ENCODE data around the gene APMAP. TPM values are rescaled to one million over a fixed set of nuclear protein-coding genes. Genes with fewer than 3 reads are reported as not detected.
A peak's percentile ranks its signal among the peaks of the same experiment; 100 is the strongest.

APMAP gene
- total and polyA plus RNA-seq, 2 of the 13 experiments (the other 11 are each of a cell fraction or from before 2014, with no cell fraction given) = 168 to 214 TPM

- peak; percentile 27; the same call in 1 of the 2 replicates for TF ChIP-seq ZNF224 (CRISPR knock-in tag; IDR thresholded peaks at IDR 0.05)
- no peak for TF ChIP-seq ZNF253 (CRISPR knock-in tag; IDR thresholded peaks at IDR 0.05; ENCODE audit: borderline replicate concordance)
- no peak for TF ChIP-seq TBX3 (IDR thresholded peaks at IDR 0.05; ENCODE audit: borderline replicate concordance)
- no peak for TF ChIP-seq ZBTB43 (CRISPR knock-in tag; conservative IDR thresholded peaks at IDR 0.05)
- no peak for TF ChIP-seq SNAI1 (CRISPR knock-in tag; IDR thresholded peaks at IDR 0.05; ENCODE audit: borderline replicate concordance)
- 0 out of 2 replicates have a peak, but pooled peaks have one; percentile 25 for TF ChIP-seq ZNF430 (CRISPR knock-in tag; IDR thresholded peaks at IDR 0.05)
- TF ChIP-seq SP140L (CRISPR knock-in tag; IDR thresholded peaks at IDR 0.05; ENCODE audit: borderline replicate concordance) = no peak
- TF ChIP-seq TFE3 (CRISPR knock-in tag; IDR thresholded peaks at IDR 0.05) = no peak; the same call in 1 of the 2 replicates
- no peak for TF ChIP-seq CC2D1A (CRISPR knock-in tag; IDR thresholded peaks at IDR 0.05)
- no peak for TF ChIP-seq AKAP8 (CRISPR knock-in tag; IDR thresholded peaks at IDR 0.05)
- no peak for TF ChIP-seq ZNF597 (CRISPR knock-in tag; IDR thresholded peaks at IDR 0.05)
- TF ChIP-seq ZMYM4 (CRISPR knock-in tag; IDR thresholded peaks at IDR 0.05) = 0 out of 2 replicates have a peak, but pooled peaks have one; percentile 2
- no peak for TF ChIP-seq ZNF318 (CRISPR knock-in tag; IDR thresholded peaks at IDR 0.05)
Observed at GRCh38 chr20:25032478-25033264, 40.1 kb upstream of the APMAP start (continued).

Data from HepG2 (cell line).